NCI-H2196 (cell line): ENCODE data around the gene ADORA1.

Source experiments
- DNase-seq: peaks from one replicate; lab custom pipeline; 2025; ENCODE audit not compliant: unreplicated experiment; lab: John Stamatoyannopoulos, UW

ADORA1 gene

GRCh38 chr1:203127666-203128430 is at the start of gene ADORA1:
Gene ADORA1 (plus strand): TSS chr1:203127726. CDS start chr1:203128842, 1,116 bp downstream.
- peak; percentile 54 for DNase-seq

GRCh38 chr1:203077956-203078355 is 49.6 kb upstream of the ADORA1 start:
- no peak for DNase-seq

- no peak for DNase-seq
These were observed 49.0 kb upstream of the ADORA1 start for GRCh38 chr1:203078478-203078877.

GRCh38 chr1:203080456-203080855 is 47.1 kb upstream of the ADORA1 start:
- no peak for DNase-seq

GRCh38 chr1:203081465-203082230 is 45.9 kb upstream of the ADORA1 start:
- DNase-seq = no peak

GRCh38 chr1:203082231-203082505 is 45.4 kb upstream of the ADORA1 start:
- DNase-seq = no peak

GRCh38 chr1:203082571-203083462 is 44.7 kb upstream of the ADORA1 start:
- DNase-seq = no peak

- no peak for DNase-seq
These were observed 44.0 kb upstream of the ADORA1 start for GRCh38 chr1:203083463-203083921.

- peak; percentile 18 for DNase-seq
These were observed 42.7 kb upstream of the ADORA1 start for GRCh38 chr1:203084588-203085527.

- DNase-seq = no peak
These were observed 41.8 kb upstream of the ADORA1 start, which contains the start of gene MYOG for GRCh38 chr1:203085528-203086406. Gene MYOG (minus strand): TSS chr1:203086012. CDS start chr1:203085961, 51 bp downstream.

GRCh38 chr1:203086992-203087763 is 40.3 kb upstream of the ADORA1 start:
- DNase-seq = no peak

- no peak for DNase-seq
These were observed 39.1 kb upstream of the ADORA1 start for GRCh38 chr1:203088441-203088840.

- DNase-seq = no peak
These were observed 38.4 kb upstream of the ADORA1 start for GRCh38 chr1:203089001-203089650.

GRCh38 chr1:203089651-203090045 is 37.9 kb upstream of the ADORA1 start:
- DNase-seq = no peak

- DNase-seq = no peak
These were observed 36.9 kb upstream of the ADORA1 start for GRCh38 chr1:203090421-203091198.

GRCh38 chr1:203091199-203091477 is 36.4 kb upstream of the ADORA1 start:
- DNase-seq = no peak

GRCh38 chr1:203091761-203092330 is 35.7 kb upstream of the ADORA1 start:
- no peak for DNase-seq
